Fibroblast of upper back skin (primary cell): Measurements from ENCODE around the gene PKHD1.
"Not testable (repeated sequence)": the region's sequence is repeated elsewhere in the genome, so short reads cannot be mapped to it uniquely, and the experiment has no call there.

ENCODE experiments used
- DNase-seq: peaks from one replicate; pipeline ENCODE4 v3.0.0-alpha.2; 2013

Gene PKHD1

DNA sequence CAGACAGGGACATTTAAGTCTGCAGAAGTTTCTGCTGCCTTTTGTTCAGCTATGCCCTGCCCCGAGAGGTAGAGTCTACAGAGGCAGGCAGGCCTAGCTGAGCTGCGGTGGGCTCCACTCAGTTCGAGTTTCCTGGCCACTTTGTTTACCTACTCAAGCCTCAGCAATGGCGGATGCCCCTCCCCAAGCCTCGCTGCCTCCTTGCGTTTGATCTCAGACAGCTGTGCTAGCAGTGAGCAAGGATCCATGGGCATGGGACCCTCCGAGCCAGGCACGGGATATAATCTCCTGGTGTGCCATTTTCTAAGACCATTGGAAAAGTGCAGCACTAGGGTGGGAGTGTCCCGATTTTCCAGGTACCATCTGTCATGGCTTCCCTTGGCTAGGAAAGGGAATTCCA lies 164.9 kb downstream of the PKHD1 start:
- not testable (repeated sequence) for DNase-seq

- not testable (repeated sequence) for DNase-seq
Measured at GRCh38 chr6:51918347-51918746, 169.1 kb downstream of the PKHD1 start.

GRCh38 chr6:51915098-51915497 lies 172.3 kb downstream of the PKHD1 start:
- no peak for DNase-seq

DNA sequence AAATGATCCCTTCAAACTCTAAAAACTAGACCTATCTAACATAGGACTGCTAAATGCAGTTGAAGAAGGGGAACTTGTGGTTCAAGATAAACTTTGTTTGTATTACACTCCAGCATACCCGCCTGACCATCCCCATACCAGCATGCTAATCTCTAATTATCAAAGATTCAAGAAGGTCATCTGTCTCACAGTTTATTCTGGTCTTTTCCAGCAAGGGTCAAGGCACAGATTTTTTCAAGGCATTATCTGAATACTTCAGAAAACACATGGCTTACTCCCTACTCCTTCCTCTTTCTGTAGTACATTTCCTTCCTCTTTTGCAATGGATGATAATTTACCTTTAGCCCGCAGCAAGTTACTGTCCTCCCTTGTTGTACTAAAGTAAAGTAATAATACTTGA lies 174.1 kb downstream of the PKHD1 start:
- no peak for DNase-seq

- DNase-seq: no peak
Measured at GRCh38 chr6:51910851-51911250, 176.6 kb downstream of the PKHD1 start.

- no peak for DNase-seq
Measured at GRCh38 chr6:51908243-51908642, 179.2 kb downstream of the PKHD1 start.

DNA sequence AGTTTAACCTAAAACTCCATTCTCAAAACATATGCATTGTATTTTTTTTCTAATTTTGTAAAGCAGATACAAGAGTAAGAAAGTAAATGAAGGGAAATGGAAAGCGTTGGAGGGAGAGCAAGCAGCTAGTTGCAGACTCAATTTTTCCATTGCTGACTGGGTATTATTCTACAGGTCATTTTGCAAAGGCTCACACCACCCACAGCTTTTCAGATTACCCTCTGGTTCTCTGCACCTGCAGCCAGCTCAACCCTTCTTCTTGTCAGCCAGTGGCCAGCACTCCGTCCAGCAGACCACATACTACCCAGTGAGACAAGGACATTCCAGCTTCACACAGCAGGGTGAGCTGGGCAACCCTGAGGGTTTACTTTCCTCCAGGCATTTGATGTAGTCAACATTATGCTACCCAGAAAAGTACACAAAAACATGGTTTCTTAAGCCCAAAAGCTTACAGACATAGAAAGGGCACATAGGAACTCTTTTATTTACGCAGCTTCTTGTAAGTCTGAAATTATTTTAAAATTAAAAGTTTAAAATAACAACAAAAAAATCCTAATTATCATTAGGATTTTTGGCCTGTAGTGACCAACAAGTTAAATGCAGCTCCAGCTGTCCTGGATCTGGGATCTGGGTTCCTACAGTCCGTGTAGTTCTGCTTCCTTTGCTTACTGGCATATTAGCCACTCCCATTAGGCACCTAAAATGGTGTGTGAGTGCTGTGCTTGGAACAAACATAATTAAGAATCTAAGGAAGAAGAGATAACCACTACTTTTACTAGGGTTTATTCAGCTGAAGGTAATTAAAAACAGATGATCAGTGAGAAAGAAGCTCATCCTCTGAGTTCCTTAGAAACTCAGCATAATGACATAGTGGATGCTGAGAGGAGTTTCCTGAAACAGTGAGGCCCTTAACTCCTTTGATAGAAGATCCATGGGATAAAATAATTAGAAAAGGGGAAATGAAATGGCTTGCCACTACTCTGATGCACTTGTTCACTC lies 185.3 kb downstream of the PKHD1 start:
- no peak for DNase-seq

DNA sequence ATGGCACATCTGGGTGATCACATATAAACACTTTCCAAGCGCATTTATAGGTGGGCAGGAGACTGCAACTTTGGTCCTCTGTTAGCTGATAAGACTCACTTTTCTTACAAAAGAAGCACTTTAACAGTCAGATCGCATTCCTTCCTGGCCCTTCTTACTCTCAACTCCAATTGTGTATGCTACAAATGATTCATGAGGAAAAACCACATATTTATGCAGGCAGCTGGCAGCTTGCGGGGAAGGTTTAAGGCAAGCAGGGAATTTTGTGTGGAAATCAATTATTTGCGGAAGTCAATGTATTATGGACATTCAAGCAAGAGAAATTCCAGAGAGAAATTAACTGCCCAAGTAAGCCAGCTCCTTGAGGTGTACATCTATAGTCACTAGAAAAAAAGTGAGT lies 194.0 kb downstream of the PKHD1 start:
- DNase-seq: no peak

DNA sequence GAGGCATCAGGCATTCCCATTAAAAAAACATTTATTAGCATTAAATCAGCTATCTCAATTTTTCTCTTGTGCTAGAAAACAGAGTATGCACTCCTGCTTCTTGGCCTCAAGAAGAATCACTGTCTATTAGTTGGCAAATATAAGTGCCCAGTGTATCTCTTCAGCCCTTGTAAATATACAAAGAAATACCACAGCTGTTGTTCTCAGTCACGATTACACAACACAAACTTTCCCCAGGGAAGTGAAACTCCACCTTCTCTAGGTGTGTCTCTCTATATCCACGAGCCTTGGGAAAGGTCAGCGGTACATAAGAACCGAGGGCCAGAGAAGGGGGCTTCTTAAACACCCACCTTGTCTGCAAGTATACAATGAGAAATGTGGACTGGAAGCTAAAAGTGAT lies 194.7 kb downstream of the PKHD1 start:
- DNase-seq: no peak

- no peak for DNase-seq
Measured at GRCh38 chr6:51892339-51892738, 195.1 kb downstream of the PKHD1 start.

- no peak for DNase-seq
Measured at GRCh38 chr6:51891784-51892183, 195.6 kb downstream of the PKHD1 start.

GRCh38 chr6:51887859-51888258 lies 199.6 kb downstream of the PKHD1 start:
- no peak for DNase-seq

DNA sequence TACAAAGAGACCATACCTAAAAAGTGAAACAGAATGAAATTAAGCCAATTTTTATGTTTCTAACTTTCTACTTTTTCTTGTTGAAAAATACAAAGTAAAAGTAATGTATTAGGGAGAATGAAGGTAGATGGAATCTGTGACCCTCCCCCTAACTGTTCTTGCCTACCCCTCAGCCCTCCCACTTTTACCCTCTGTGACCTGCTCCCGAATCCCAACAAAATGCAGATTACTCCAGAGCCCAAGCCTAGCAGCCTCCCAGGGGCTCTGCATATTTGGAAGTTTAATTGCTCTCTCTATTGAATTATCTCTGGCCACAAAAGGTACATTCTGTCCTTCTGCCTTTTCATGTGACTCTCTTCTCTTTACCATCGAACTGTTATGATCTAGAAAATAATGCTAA lies 201.5 kb downstream of the PKHD1 start:
- DNase-seq: no peak

- DNase-seq: no peak
Measured at GRCh38 chr6:51868591-51869355, 218.6 kb downstream of the PKHD1 start.

DNA sequence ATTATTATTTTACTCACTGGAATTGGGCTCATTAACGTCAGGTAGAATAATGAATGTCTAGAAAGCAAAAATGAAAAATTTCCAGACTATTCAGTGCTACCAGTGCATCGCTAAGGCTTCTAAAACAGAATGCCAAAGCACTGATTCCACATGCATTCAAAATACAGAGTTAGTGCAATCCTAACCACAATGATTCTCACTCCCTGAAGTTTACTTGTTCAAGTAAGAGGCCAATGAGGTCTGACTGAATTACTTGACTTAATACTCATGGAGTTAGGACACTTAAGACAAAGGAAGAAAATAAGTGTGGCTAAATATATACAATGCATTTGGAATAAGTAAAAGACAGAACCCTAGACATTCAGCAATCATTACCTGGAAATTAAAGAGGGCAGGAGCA lies 220.5 kb downstream of the PKHD1 start:
- DNase-seq: no peak

DNA sequence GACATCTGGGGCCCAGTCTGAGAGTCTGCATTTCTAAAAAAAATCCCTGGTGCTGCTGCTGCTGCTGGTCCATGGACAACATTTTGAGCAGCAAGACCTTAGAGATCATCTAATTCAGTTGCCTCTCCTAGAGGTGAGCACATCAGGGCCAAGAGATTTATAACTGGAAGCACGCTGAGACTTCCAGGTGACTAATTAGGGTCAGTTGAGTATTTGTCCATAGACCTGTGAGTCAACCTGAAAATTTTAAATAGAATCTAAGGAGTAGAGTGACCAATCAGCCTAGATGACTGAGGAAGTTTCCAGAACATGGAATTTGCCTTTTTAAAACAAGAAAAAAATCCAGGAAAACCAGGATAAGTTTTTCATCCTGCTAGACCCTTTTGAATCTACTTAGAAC lies 221.4 kb downstream of the PKHD1 start:
- no peak for DNase-seq

DNA sequence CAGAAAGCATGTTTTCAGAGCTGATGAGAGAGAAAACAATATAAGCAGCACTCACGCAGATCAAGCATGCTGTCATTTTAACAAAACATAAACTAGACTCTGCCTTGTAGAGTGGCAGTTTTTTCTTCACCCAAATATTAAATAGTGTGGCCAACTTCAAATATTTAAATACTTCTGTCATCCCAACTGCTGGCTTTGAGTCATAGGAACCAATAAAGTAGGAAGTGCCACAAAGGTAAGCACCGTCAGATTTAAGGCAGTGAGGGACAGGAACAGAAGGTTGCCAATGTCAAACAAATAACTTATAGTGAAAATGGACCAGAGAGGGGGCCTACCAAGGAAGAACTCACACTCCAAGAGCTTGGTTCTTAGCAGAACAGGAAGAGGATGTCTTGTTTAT lies 222.2 kb downstream of the PKHD1 start:
- DNase-seq: no peak

- no peak for DNase-seq
Measured at GRCh38 chr6:51857134-51857533, 230.3 kb downstream of the PKHD1 start.

DNA sequence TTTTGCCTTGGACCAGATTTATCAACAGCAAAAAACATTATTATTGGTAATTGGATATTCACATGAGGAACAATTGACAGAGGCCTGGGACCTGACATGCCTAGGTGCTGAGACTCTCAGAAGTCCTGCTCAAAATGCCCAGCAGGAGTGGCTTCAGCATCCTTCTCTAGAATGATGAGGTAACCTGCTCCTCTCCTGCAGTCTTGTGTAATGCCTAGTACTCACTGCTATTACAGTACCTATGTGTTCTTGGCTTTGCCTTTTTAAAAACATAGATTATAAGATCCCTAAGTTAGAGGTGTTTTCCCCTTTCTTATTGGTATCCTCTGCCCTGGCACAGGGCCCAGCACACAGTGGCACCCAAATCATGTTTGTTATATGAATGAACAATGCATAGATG lies 230.9 kb downstream of the PKHD1 start:
- DNase-seq: no peak

- peak; percentile 38 for DNase-seq
Measured at GRCh38 chr6:51855310-51856082, 231.9 kb downstream of the PKHD1 start.

DNA sequence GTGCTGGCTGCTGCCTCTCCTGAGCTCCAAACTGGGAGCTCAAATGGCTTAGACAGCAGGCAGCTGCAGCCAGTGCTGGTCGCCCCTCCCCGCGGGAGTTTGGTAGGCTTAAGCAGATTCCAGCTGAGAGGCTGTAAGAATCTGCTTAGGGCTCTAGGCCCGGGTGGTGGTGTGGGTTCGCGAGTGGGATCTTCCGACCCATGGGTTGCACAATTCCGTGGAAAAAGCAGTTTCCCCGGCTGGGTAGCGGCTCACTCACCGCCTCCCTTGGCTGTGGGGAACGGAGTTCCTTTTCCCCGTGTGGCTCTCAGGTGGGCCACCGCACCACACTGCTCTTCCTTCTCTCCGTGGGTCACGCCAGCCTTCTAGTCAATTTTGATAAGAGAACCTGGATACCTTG lies 232.5 kb downstream of the PKHD1 start:
- no peak for DNase-seq

DNA sequence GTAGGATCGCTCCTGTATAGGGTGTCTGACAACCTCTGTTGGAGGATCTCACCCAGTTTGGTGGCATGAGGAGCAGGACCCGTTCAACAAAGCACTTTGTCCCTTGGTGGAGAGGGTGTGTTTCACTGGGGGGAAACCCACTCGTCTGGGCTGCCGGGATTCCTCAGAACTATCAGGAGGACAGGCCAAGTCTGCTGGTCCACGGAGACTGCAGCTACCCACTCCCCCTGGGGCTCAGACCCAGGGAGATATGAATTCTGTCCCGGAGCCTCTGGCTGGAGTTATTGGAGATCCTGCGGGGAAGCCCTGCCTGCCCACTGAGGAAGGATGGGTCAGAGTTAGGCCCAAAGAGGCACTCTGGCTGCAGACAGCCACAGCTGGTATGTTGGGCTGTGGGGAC lies 233.1 kb downstream of the PKHD1 start:
- DNase-seq: no peak

DNA sequence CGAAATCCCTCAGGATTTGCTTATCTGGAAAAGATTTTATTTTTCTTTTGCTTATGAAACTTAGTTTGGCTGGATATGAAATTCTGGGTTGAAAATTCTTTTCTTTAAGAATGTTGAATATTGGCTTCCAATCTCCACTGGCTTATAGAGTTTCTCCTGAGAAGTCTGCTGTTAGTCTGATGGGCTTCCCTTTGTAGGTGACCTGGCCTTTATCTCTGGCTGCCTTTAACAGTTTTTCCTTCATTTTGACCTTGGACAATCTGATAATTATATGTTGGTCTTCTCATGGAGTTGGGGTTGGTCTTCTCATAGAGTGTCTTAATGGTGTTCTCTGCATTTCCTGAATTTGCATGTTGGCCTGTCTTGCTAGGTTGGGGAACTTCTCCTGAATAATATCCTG lies 234.3 kb downstream of the PKHD1 start:
- DNase-seq: not testable (repeated sequence)
